ENCODE data around the gene TTC39B. TPM values are rescaled to one million over a fixed set of nuclear protein-coding genes. Genes with fewer than 3 reads are reported as not detected.

TTC39B gene
- total and polyA plus RNA-seq, 2 of the 8 experiments (the other 6 are each of a cell fraction or from before 2014, with no cell fraction given): 1.6 to 10.9 TPM

DNA sequence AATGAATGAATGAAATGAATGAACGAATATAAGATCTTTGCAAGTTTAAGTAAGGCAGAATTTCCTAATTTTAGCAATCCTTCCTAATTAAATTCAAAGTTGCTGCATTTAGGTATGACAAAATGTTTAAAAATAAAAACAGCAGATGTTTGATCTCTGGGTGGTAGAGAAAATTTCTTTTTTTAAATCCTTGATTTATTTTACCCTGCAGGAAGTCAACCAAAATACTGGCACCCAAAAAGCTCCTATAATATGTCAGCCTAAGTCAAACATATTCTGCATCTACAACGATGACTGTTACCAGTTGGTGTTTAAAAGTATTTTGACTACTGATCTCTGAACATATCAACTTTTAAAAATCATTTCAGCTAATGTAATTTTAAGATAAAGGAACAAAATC is 58.4 kb downstream of the TTC39B start:
- Histone ChIP-seq H3K79me1 (ENCODE audit: low read depth, low read length) (no peaks in the 10 kb centered on the region; the same call in 1 of the 2 replicates), H2BK15ac (ENCODE audit: low read length) (no peak overlapping the region), H2BK5ac (ENCODE audit: low read depth, low read length) (no peak overlapping the region), H4K8ac (ENCODE audit: extremely low read depth, insufficient read depth, low read length) (no peak overlapping the region), H3K18ac (ENCODE audit: extremely low read depth, low read length) (no peak overlapping the region), H3K4me3 (ENCODE audit: extremely low read depth in 1 of 4, insufficient read depth in 2 of 4, low read depth in 3 of 4, low read length in 4 of 4) (no peak overlapping the region), H3K56ac (replicated peaks; ENCODE audit: insufficient read length, low read depth, low read length) (no peak overlapping the region), H3K27me3 (replicated peaks in 1 of 4; ENCODE audit: control insufficient read depth in 3 of 4, extremely low read depth in 1 of 4, insufficient read depth in 3 of 4, low read length in 3 of 4) (no peaks in the 10 kb centered on the region), H3K4me1 (replicated peaks in 1 of 4; ENCODE audit: control insufficient read depth in 3 of 4, insufficient read depth in 4 of 4, low read length in 3 of 4) (peaks cover 2 to 8% (median 6%) of the 10 kb centered on the region in 4 experiments; a peak in 5 of 7 replicates), H3K23ac (ENCODE audit: insufficient read length) (no peak overlapping the region), H2BK12ac (ENCODE audit: low read depth, low read length) (no peak overlapping the region), H3K9ac (replicated peaks in 1 of 4; ENCODE audit: extremely low read depth in 1 of 4, low read depth in 3 of 4, low read length in 3 of 4) (no peak overlapping the region), H2AFZ (ENCODE audit: low read length) (no peak overlapping the region), H3K23me2 (ENCODE audit: low read depth, low read length) (no peaks in the 10 kb centered on the region), H2BK120ac (replicated peaks; ENCODE audit: low read depth, low read length) (no peak overlapping the region), H3K4ac (replicated peaks; ENCODE audit: insufficient read length, low read depth, low read length) (no peak overlapping the region), H3K79me2 (ENCODE audit: control insufficient read depth in 1 of 2, insufficient read depth in 2 of 2, low read length in 2 of 2) (no peaks in the 10 kb centered on the region), H2BK20ac (ENCODE audit: low read length) (no peak overlapping the region), H3K14ac (ENCODE audit: insufficient read length) (no peak overlapping the region), H3K4me2 (ENCODE audit: insufficient read depth in 1 of 2, low read depth in 2 of 2, low read length in 2 of 2) (peak overlapping the region in 1 of 2 experiments; percentile 39; a peak in 1 of 4 replicates), H3K27ac (ENCODE audit: low read depth, low read length) (no peak overlapping the region), H4K20me1 (replicated peaks in 1 of 2; ENCODE audit: control insufficient read depth in 1 of 2, insufficient read depth in 2 of 2, low read length in 2 of 2) (no peaks in the 10 kb centered on the region), H3K36me3 (ENCODE audit: control insufficient read depth in 2 of 4, insufficient read depth in 4 of 4, low read length in 3 of 4) (no peaks in the 10 kb centered on the region), H3K9me3 (ENCODE audit: insufficient read depth in 2 of 2, low read depth in 1 of 2, low read length in 1 of 2) (no peaks in the 10 kb centered on the region; a peak in 1 of 4 replicates), H2AK5ac (ENCODE audit: low read depth, low read length) (no peak overlapping the region), H4K5ac (ENCODE audit: insufficient read length, low read depth, low read length) (no peak overlapping the region), H4K91ac (replicated peaks; ENCODE audit: insufficient read length, low read length) (no peak overlapping the region)
- ChIA-PET POLR2A (ENCODE audit: partially characterized antibody) (no interaction called here), CTCF (ENCODE audit: partially characterized antibody) (interaction anchor here (0.6 to 2.4 kb wide), 4 partner anchors 17 to 97 kb away, joined by 3 to 10 read pairs (median 3); no protein-coding TSS in a partner anchor)
- DNase-seq (ENCODE audit: low read depth in 1 of 2, low spot score in 2 of 2) (no peak), FAIRE-seq (no peak)
- TF ChIP-seq GABPA (IDR thresholded peaks at IDR 0.05; ENCODE audit: borderline replicate concordance, insufficient read depth, low read length) (no peak), SIRT6 (IDR thresholded peaks at IDR 0.05; ENCODE audit: low read length) (no peak), EP300 (IDR thresholded peaks at IDR 0.05; ENCODE audit: borderline replicate concordance in 1 of 2, low read depth in 2 of 2, low read length in 2 of 2) (no peak), GTF2F1 (IDR thresholded peaks at IDR 0.05; ENCODE audit: borderline replicate concordance, low read depth, low read length) (no peak), RFX5 (IDR thresholded peaks at IDR 0.05; ENCODE audit: borderline replicate concordance, low read depth, low read length) (no peak)
- 79% methylated on average over 2 of the region's 2 CpGs; no CpG with 5 or more reads in 1 of the 2 experiments for WGBS, 2 experiments (ENCODE audit: extremely low coverage in 1 of 2, insufficient coverage in 1 of 2, insufficient read length in 1 of 2, insufficient replicate concordance in 2 of 2, low coverage in 1 of 2, low lambda C conversion rate in 2 of 2, missing lambda C conversion rate in 1 of 2)

Data from H1 (cell line).